HTERT RPE-1 (cell line): ENCODE data around the gene IL1RAPL1.

Source experiments
- in situ Hi-C: fragments of 300-500 bp; cut with MboI; formaldehyde crosslinking; loops from 4 replicates; pipeline ENCODE4 v1.14.3; 2020; ENCODE audit warnings: low sequenced_read_pairs

Gene IL1RAPL1

GRCh38 chrX:29852767-29853166 lies 1265.5 kb downstream of the IL1RAPL1 start:
- in situ Hi-C loops: no loop called here

GRCh38 chrX:29858714-29859113 lies 1271.5 kb downstream of the IL1RAPL1 start:
- in situ Hi-C loops: no loop called here

GRCh38 chrX:29862126-29862677 lies 1275.0 kb downstream of the IL1RAPL1 start:
- in situ Hi-C loops: no loop called here

- in situ Hi-C loops: no loop called here
Measured at GRCh38 chrX:29867971-29868370, 1280.7 kb downstream of the IL1RAPL1 start.

- in situ Hi-C loops: no loop called here
Measured at GRCh38 chrX:29869837-29870236, 1282.6 kb downstream of the IL1RAPL1 start.

- in situ Hi-C loops: no loop called here
Measured at GRCh38 chrX:29870608-29871007, 1283.4 kb downstream of the IL1RAPL1 start.

- in situ Hi-C loops: no loop called here
Measured at GRCh38 chrX:29872831-29873230, 1285.6 kb downstream of the IL1RAPL1 start.

GRCh38 chrX:29876733-29877132 lies 1289.5 kb downstream of the IL1RAPL1 start:
- in situ Hi-C loops: no loop called here

- in situ Hi-C loops: no loop called here
Measured at GRCh38 chrX:29880977-29881376, 1293.7 kb downstream of the IL1RAPL1 start.

GRCh38 chrX:29890004-29890403 lies 1302.8 kb downstream of the IL1RAPL1 start:
- in situ Hi-C loops: no loop called here

GRCh38 chrX:29890646-29891200 lies 1303.5 kb downstream of the IL1RAPL1 start:
- in situ Hi-C loops: no loop called here

- in situ Hi-C loops: no loop called here
Measured at GRCh38 chrX:29902004-29902403, 1314.8 kb downstream of the IL1RAPL1 start.

- in situ Hi-C loops: no loop called here
Measured at GRCh38 chrX:29903360-29903759, 1316.1 kb downstream of the IL1RAPL1 start.

- in situ Hi-C loops: no loop called here
Measured at GRCh38 chrX:29911673-29912072, 1324.4 kb downstream of the IL1RAPL1 start.

- in situ Hi-C loops: no loop called here
Measured at GRCh38 chrX:29913647-29914046, 1326.4 kb downstream of the IL1RAPL1 start.

GRCh38 chrX:29922607-29923006 lies 1335.4 kb downstream of the IL1RAPL1 start:
- in situ Hi-C loops: no loop called here

- in situ Hi-C loops: no loop called here
Measured at GRCh38 chrX:29926056-29926455, 1338.8 kb downstream of the IL1RAPL1 start.

- in situ Hi-C loops: no loop called here
Measured at GRCh38 chrX:29926659-29927058, 1339.4 kb downstream of the IL1RAPL1 start.

- in situ Hi-C loops: no loop called here
Measured at GRCh38 chrX:29935455-29935854, 1348.2 kb downstream of the IL1RAPL1 start.

GRCh38 chrX:29940750-29941149 lies 1353.5 kb downstream of the IL1RAPL1 start:
- in situ Hi-C loops: no loop called here

- in situ Hi-C loops: no loop called here
Measured at GRCh38 chrX:29941287-29941686, 1354.0 kb downstream of the IL1RAPL1 start.

GRCh38 chrX:29947225-29947624 lies 1360.0 kb downstream of the IL1RAPL1 start:
- in situ Hi-C loops: no loop called here

GRCh38 chrX:29948653-29949052 lies 1361.4 kb downstream of the IL1RAPL1 start:
- in situ Hi-C loops: no loop called here
